Caco-2 (cell line): ENCODE measurements around the gene AMFR. TPM values are rescaled to one million over a fixed set of nuclear protein-coding genes. Genes with fewer than 3 reads are reported as not detected.

Experiments used
- BruUV-seq: library from RNA; stranded (reverse); fragments of 400-500 nt; replicated peaks from 2 replicates; lab custom pipeline; 2021; lab: Mats Ljungman, UMichigan
- CTCF ChIA-PET: fragments of 300-600 bp; sonication (Branson Sonifier 250); formaldehyde crosslinking; loops from one replicate; lab custom pipeline; 2022; ENCODE audit warnings: antibody characterized with exemption; lab: Charles Lee
- POLR2A ChIA-PET: fragments of 300-600 bp; sonication (Branson Sonifier 250); formaldehyde crosslinking; loops from one replicate; lab custom pipeline; 2022; ENCODE audit warnings: antibody characterized with exemption; lab: Charles Lee
- DNase-seq, 2 experiments: peaks; one replicate each; pipeline versions ENCODE4 v3.0.0 to v3.0.0-alpha.2; 2020 to 2022
- H3K27me3 ChIP-seq: replicated peaks from 2 replicates; pipeline ENCODE4 v1.6.0; 2011; ENCODE audit warnings: low read length; ENCODE audit not compliant: control insufficient read depth, insufficient read depth
- H3K36me3 ChIP-seq: 2 replicates; pipeline ENCODE4 v1.5.1; 2011; ENCODE audit warnings: low read length; ENCODE audit not compliant: control insufficient read depth, insufficient read depth
- H3K4me1 ChIP-seq: fragments of 250-450 bp; sonication (Bioruptor Pico); 2 replicates; pipeline ENCODE4 v1.5.1; 2020; ENCODE audit warnings: mild to moderate bottlenecking
- H3K4me3 ChIP-seq: 2 replicates; pipeline ENCODE4 v1.5.1; 2011; ENCODE audit warnings: low read depth, mild to moderate bottlenecking, control low read depth, low read length
- H3K9me3 ChIP-seq: fragments of 250-450 bp; sonication (Bioruptor Pico); 2 replicates; pipeline ENCODE4 v1.5.1; 2020; ENCODE audit warnings: mild to moderate bottlenecking, moderate library complexity
- H3K27ac Mint-ChIP-seq: one replicate; pipeline ENCODE4 v1.8.0; 2022; ENCODE audit warnings: mixed read lengths; ENCODE audit not compliant: unreplicated experiment
- H3K27me3 Mint-ChIP-seq: one replicate; pipeline ENCODE4 v1.8.0; 2022; ENCODE audit warnings: mixed read lengths; ENCODE audit not compliant: insufficient read depth, unreplicated experiment
- H3K36me3 Mint-ChIP-seq: one replicate; pipeline ENCODE4 v1.8.0; 2022; ENCODE audit warnings: mild to moderate bottlenecking, mixed read lengths; ENCODE audit not compliant: insufficient read depth, unreplicated experiment
- H3K4me1 Mint-ChIP-seq: one replicate; pipeline ENCODE4 v1.8.0; 2022; ENCODE audit warnings: low read depth, mixed read lengths; ENCODE audit not compliant: unreplicated experiment
- H3K4me3 Mint-ChIP-seq: one replicate; pipeline ENCODE4 v1.8.0; 2022; ENCODE audit warnings: mild to moderate bottlenecking, moderate library complexity, mixed read lengths; ENCODE audit not compliant: unreplicated experiment
- H3K9me3 Mint-ChIP-seq: one replicate; pipeline ENCODE4 v1.8.0; 2022; ENCODE audit warnings: mixed read lengths; ENCODE audit not compliant: unreplicated experiment
- CTCF ChIP-seq, 2 experiments: fragments of 200-600 bp in 1 of 2; IDR thresholded peaks; 1 replicate in 1 of 2; 2 replicates in 1 of 2; pipeline versions ENCODE4 v1.5.1 to v1.8.0; 2011 to 2022; ENCODE audit warnings: antibody characterized with exemption in 1 of 2, control low read depth in 1 of 2, inconsistent platforms in 1 of 2, low read depth in 1 of 2, low read length in 1 of 2, mild to moderate bottlenecking in 1 of 2, moderate library complexity in 1 of 2; ENCODE audit not compliant: insufficient read depth in 1 of 2, severe bottlenecking in 1 of 2, unreplicated experiment in 1 of 2
- intact Hi-C: fragments of 100-400 bp; cut with micrococcal nuclease; formaldehyde crosslinking; loops from one replicate; pipeline ENCODE4 v1.10.0; 2022; ENCODE audit not compliant: unreplicated experiment
- total RNA-seq: library from RNA; stranded (reverse); gene quantifications from 2 replicates; pipeline ENCODE4 v1.2.3, GENCODE V29; 2022

AMFR gene
- total RNA-seq, 1 experiment from 2014 or later, result 106 TPM

- no TSS peak for BruUV-seq
- POLR2A ChIA-PET, result no interaction called here
- Mint-ChIP-seq H3K27ac (no peak overlapping the region), H3K4me1 (peaks cover 8% of the 10 kb centered on the region), H3K9me3 (no peaks in the 10 kb centered on the region), H3K27me3 (no peaks in the 10 kb centered on the region), H3K4me3 (no peak overlapping the region), H3K36me3 (peaks cover 6% of the 10 kb centered on the region)
- no peak for DNase-seq
- Histone ChIP-seq H3K27me3 (no peaks in the 10 kb centered on the region; the same call in 1 of the 2 replicates), H3K36me3 (no peaks in the 10 kb centered on the region), H3K9me3 (no peaks in the 10 kb centered on the region), H3K4me1 (peaks cover 9% of the 10 kb centered on the region), H3K4me3 (no peak overlapping the region)
- CTCF ChIA-PET, result interaction anchor here (1.9 kb wide), 2 partner anchors 37 to 245 kb away, joined by 6 to 13 read pairs; no protein-coding TSS in a partner anchor
- intact Hi-C loops, result no loop called here
- no peak for TF ChIP-seq CTCF (IDR thresholded peaks at IDR 0.05; ENCODE audit: insufficient read depth in 1 of 2, low read depth in 1 of 2, low read length in 1 of 2, severe bottlenecking in 1 of 2, unreplicated experiment in 1 of 2)
Measured at GRCh38 chr16:56355221-56355620, 70.1 kb downstream of the AMFR start.

GRCh38 chr16:56354746-56355145 is 70.6 kb downstream of the AMFR start:
- POLR2A ChIA-PET, result no interaction called here
- CTCF ChIA-PET, result no interaction called here
- no peak for TF ChIP-seq CTCF (IDR thresholded peaks at IDR 0.05; ENCODE audit: insufficient read depth in 1 of 2, low read depth in 1 of 2, low read length in 1 of 2, severe bottlenecking in 1 of 2, unreplicated experiment in 1 of 2)
- no peaks in the 10 kb centered on the region for H3K36me3 ChIP-seq
- H3K4me3 ChIP-seq, result no peak overlapping the region
- H3K9me3 Mint-ChIP-seq, result no peaks in the 10 kb centered on the region
- H3K4me1 Mint-ChIP-seq, result peaks cover 8% of the 10 kb centered on the region
- intact Hi-C loops, result no loop called here
- H3K36me3 Mint-ChIP-seq, result peaks cover 6% of the 10 kb centered on the region
- BruUV-seq, result no TSS peak
- H3K4me3 Mint-ChIP-seq, result no peak overlapping the region
- no peaks in the 10 kb centered on the region; the same call in 1 of the 2 replicates for H3K27me3 ChIP-seq
- H3K9me3 ChIP-seq, result no peaks in the 10 kb centered on the region
- H3K27me3 Mint-ChIP-seq, result no peaks in the 10 kb centered on the region
- H3K4me1 ChIP-seq, result peaks cover 9% of the 10 kb centered on the region
- no peak for DNase-seq
- H3K27ac Mint-ChIP-seq, result no peak overlapping the region

DNA sequence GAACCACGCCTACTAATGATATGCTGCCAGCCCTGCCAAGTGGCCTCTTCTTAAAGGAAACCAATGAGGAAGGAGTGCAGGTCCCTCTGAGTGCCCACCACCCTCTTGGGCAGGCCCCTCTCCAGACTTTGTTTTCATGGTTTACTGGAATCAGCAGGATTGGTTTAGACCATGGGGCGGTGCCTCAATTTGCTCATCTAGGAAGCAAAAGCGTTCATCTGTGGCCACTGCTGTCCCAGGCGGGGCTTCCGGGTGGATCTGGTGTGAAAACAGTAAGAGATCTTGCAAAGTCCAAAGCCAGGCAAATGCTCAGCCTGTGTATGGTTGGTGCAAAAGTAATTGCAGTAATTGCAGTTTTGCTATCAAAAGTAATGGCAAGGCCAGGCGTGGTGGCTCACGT is 71.3 kb downstream of the AMFR start:
- H3K4me1 Mint-ChIP-seq, result peaks cover 8% of the 10 kb centered on the region
- no peak for DNase-seq
- BruUV-seq, result no TSS peak
- H3K27ac Mint-ChIP-seq, result no peak overlapping the region
- Histone ChIP-seq H3K36me3 (no peaks in the 10 kb centered on the region), H3K9me3 (no peaks in the 10 kb centered on the region), H3K4me1 (peaks cover 9% of the 10 kb centered on the region), H3K27me3 (no peaks in the 10 kb centered on the region; the same call in 1 of the 2 replicates), H3K4me3 (no peak overlapping the region)
- no peak for TF ChIP-seq CTCF (IDR thresholded peaks at IDR 0.05; ENCODE audit: insufficient read depth in 1 of 2, low read depth in 1 of 2, low read length in 1 of 2, severe bottlenecking in 1 of 2, unreplicated experiment in 1 of 2)
- no peak overlapping the region for H3K4me3 Mint-ChIP-seq
- peaks cover 6% of the 10 kb centered on the region for H3K36me3 Mint-ChIP-seq
- no peaks in the 10 kb centered on the region for H3K27me3 Mint-ChIP-seq
- H3K9me3 Mint-ChIP-seq, result no peaks in the 10 kb centered on the region
- POLR2A ChIA-PET, result no interaction called here
- intact Hi-C loops, result no loop called here
- CTCF ChIA-PET, result no interaction called here
